RPMI8226 (cell line): ENCODE data around the gene ZDHHC20.
"Not testable (repeated sequence)": the region's sequence is repeated elsewhere in the genome, so short reads cannot be mapped to it uniquely, and the experiment has no call there.

ENCODE experiments used
- DNase-seq: peaks from one replicate; pipeline ENCODE4 v3.0.0-alpha.2; 2015

Gene ZDHHC20

GRCh38 chr13:21435231-21435630 lies 23.9 kb downstream of the ZDHHC20 start:
- no peak for DNase-seq

- DNase-seq, result no peak
Measured at GRCh38 chr13:21434588-21434987, 24.5 kb downstream of the ZDHHC20 start.

DNA sequence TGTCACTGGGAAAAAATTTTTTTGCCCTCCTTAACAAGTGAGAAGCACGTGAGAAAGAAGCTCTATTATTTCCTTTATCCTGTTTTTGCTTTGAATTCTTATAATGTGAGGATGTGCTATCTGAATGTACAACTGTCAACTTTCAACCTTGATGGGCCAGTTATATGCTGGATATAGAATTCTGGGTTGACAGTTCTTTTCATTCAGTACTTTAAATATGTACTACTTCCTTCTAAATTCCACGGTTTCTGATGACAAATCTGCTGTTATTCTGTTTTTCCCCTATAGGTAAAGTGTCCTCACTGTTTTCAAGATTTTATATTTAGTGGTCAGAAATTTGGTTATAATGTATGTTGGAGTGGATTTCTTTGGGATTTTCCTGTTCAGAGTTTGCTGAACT lies 29.9 kb downstream of the ZDHHC20 start:
- DNase-seq, result no peak

GRCh38 chr13:21427741-21428140 lies 31.4 kb downstream of the ZDHHC20 start:
- no peak for DNase-seq

DNA sequence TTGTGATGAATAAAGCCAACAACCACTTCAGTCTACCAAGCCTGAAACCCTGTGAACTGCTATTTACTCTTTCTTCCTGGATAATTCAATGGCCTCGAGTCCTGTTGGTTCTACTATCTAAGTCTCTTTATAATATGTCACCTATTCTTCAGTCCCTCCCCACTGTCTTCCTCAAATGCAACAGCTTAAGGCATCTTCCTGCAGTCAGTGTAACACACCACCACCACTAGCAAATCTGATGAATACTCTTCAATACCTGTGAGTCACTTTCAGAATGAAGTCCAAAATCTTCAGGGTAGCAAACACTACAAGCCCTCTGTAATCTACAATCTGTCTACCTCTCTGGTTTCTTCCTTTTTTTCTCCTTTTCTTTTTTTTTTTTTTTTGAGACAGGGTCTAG lies 32.9 kb downstream of the ZDHHC20 start:
- no peak for DNase-seq

- DNase-seq, result no peak
Measured at GRCh38 chr13:21420706-21421105, 38.4 kb downstream of the ZDHHC20 start.

- DNase-seq, result no peak
Measured at GRCh38 chr13:21413013-21413412, 46.1 kb downstream of the ZDHHC20 start.

DNA sequence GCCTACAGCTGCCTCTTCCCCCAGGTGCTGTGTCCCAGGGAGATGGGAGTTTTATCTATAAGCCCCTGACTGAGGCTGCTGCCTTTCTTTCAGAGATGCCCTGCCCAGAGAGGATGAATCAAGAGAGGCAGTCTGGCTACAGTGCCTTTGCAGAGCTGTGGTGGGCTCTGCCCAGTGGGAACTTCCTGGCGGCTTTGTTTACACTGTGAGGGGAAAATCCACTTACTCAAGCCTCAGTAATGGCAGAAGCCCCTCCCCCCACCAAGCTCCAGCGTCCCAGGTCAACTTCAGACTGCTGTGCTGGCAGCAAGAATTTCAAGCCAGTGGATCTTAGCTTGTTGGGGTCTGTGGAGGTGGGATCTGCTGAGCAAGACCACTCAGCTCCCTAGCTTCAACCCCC lies 48.6 kb downstream of the ZDHHC20 start:
- DNase-seq, result not testable (repeated sequence)

DNA sequence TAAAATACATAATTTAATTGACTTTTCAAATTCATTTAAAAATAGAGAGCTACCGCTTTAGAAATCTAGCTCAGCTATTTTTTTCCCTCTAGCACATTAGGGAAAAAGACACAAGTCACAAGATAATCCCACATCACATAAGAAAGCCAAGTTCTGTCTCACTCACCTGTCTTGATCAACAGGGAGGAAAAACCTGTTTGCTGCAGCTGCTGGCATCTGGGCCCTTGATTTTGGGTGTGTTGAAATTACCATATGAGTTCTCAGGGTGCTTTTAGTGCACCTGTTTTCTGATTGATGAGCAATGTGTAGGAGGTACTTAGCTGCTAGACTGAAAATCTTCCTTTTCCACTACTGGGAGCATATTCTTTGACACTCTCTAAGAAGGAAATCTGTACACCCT lies 53.8 kb downstream of the ZDHHC20 start:
- no peak for DNase-seq

- no peak for DNase-seq
Measured at GRCh38 chr13:21402586-21403307, 56.4 kb downstream of the ZDHHC20 start.

DNA sequence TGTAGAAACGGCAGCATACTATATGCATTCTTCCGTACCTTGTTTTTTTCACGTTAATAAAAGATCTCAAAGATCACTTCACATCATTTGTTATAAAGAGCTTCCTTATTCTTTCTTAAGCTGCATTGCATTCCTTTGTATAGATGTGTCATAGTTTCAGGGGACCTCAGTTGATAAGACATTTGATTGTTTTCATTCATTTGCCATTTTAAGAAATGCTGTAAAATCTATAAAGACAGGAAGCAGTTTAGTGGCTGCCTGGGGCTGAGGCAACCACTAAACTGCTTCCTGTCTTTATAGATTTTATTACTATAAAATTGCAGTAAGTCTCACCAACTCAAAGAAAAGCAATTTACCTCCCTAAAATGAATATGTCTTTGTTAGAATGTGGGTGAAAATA lies 59.4 kb downstream of the ZDHHC20 start:
- DNase-seq, result no peak

GRCh38 chr13:21395953-21396352 lies 63.1 kb downstream of the ZDHHC20 start:
- no peak for DNase-seq

DNA sequence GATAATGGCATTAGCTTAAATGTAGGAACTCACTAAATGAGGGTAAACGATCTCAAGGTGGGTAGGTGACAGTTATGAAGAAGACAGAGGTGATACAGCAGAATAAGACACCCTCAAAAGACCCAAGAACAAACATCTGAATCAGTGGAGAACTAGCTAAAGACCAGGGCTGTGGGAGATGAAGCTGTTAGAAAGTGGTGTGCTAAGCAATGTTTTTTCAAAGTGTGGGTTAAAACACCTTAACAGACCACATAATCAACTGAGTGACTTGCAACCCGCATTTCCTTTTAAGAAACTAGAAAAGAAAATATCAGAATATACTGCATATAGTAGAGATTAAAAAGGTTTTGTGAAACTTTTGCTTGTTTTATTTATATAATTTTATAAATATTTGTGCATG lies 70.0 kb downstream of the ZDHHC20 start:
- no peak for DNase-seq

- DNase-seq, result no peak
Measured at GRCh38 chr13:21385710-21386109, 73.4 kb downstream of the ZDHHC20 start.

DNA sequence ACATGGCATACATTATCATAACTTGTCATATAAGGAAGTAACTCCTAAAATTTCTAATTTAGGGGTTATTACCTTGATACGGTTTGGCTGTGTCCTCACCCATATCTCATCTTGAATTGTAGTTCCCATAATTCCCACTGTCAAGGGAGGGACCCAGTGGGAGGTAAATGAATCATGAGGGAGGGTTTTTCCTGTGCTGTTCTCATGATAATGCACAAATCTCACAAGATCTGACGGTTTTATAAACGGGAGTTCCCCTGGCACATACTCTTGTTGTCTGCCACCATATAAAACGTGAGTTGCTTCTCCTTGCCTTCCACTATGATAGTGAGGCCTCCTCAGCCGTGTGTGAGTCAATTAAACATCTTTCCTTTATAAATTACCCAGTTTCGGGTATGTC lies 76.0 kb downstream of the ZDHHC20 start:
- DNase-seq, result no peak

DNA sequence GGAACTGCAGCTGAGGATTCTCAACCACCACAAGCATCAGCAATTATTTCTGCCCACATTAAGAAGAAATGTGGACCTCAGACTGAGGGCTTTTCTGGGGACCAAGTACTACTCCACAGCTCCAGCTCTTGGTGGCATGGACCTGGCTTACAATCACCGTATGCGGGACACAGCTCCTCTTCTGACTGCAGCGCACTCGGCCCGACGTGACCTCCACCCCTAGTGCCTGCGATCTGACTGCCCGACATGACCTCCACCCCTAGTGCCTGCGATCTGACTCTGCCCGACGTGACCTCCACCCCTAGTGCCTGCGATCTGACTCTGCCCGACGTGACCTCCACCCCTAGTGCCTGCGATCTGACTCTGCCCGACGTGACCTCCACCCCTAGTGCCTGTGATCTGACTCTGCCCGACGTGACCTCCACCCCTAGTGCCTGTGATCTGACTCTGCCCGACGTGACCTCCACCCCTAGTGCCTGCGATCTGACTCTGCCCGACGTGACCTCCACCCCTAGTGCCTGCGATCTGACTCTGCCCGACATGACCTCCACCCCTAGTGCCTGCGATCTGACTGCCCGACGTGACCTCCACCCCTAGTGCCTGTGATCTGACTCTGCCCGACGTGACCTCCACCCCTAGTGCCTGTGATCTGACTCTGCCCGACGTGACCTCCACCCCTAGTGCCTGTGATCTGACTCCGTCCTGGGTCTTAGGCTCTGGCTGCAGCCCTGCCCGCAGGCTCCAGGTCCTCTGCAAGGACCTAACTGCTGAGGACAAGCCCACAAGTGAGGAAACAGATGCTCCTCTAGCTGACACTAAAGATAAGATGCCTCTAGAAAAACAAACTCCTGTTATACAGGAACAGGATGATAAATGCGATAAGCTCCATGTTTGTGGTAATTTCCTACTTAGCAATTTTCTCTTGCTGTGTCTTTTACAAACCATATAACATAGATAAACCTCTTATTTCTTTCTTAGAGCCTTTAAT lies 81.8 kb downstream of the ZDHHC20 start:
- DNase-seq, result not testable (repeated sequence)

- DNase-seq, result no peak
Measured at GRCh38 chr13:21372530-21372929, 86.6 kb downstream of the ZDHHC20 start.

GRCh38 chr13:21371011-21371410 lies 88.1 kb downstream of the ZDHHC20 start:
- no peak for DNase-seq

DNA sequence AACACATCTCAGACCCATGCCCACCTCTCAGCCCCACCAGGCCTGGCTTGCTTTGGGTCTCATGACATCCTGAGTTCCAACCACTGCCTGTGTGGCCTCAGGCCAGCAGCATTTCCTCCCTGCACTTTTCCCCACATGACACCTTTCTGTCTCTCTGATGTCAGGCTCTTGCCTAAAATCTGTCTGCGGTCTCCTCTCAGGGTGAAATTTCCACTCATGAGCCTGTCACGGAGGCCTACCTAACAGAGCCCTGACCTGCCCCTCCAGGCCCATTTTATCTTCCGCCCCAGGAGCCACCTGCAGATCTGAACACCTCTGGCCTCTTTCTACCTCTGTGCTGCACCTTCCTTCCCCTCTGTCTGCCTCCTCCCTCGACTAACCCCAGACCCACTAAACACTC lies 93.5 kb downstream of the ZDHHC20 start:
- no peak for DNase-seq

DNA sequence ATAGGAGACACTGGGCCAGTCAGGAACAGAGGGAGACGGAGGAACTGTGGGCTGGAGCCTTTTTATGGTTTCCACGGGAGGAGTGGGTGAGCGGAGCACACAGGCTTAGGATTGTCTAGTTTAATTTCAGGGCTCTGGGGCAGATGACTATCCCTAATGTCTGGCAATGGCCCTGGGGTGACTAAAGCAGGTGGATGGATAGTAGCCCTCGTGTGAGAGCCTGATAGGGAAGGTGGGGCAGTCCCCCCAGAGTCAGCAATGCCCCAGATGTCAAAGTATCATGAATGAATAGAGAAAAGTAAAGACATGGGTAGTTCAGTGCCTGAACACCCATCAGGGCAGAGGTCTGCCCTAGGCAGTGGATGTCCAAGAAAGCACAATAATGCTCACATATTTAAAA lies 94.2 kb downstream of the ZDHHC20 start:
- no peak for DNase-seq

DNA sequence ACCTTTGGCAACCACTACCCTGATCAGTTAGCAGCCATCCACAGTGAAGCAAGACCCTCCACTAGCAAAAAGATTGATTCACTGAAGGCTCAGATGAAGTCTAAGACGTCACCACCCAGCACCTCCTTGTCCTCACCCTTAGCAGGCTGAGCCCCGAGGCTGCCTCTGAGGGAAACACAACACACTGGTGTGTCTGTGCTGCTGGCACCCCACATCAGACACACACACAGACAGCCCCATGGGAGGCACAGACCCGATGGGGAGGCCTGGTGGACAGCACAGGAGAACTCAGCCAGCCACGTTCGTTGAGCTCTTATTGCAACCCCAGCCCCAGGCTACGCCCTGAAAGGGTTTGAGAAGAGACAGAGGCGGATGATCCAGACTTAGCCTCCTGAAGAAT lies 94.7 kb downstream of the ZDHHC20 start:
- no peak for DNase-seq

DNA sequence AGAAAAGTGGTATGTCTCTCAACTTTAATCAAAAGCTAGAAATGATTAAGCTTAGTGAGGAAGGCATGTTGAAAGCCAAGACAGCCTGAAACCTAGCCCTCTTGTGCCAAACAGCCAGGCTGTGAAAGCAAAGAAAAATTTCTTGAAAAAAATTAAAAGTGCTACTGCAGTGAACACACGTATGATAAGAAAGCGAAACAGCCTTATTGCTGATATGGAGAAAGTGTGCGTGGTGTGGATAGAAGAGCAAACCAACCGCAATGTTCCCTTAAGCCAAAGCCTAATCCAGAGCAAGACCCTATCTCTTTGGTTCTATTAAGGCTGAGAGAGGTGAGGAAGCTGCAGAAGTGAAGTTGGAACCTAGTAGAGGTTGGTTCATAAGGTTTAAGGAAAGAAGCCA lies 96.4 kb downstream of the ZDHHC20 start:
- no peak for DNase-seq

GRCh38 chr13:21361706-21362105 lies 97.4 kb downstream of the ZDHHC20 start:
- DNase-seq, result no peak

DNA sequence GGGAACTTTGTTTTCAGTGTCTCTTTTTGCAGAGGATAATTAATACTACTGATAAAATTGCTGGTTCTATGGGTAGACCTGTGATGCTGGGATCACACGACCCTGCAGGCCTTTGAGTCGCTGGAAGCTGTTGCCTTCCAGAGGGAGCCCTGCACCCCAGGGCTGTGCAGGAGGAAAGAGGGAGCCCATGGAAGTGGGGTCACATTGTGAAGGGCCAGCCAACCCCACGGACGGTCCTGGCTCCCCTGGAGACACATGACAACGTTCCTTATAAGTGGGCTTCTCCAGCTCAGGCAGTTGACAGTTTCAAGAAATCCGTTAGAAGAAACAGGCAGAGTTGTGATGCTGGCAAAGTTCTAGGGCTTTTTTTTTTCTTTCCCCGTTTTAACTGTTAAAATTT lies 98.0 kb downstream of the ZDHHC20 start:
- DNase-seq, result no peak
